Transverse colon (tissue), 4 donors: ENCODE measurements around the gene LDHAL6B.

Source experiments
- POLR2AphosphoS5 ChIP-seq, 3 donors: sonication (generic); formaldehyde crosslinking; IDR thresholded peaks; one replicate each; pipeline ENCODE4 v1.6.1; 2016; ENCODE audit warnings: antibody characterized with exemption in 3 of 3
- TF ChIP-seq, protein P1 (sequence below), 5 experiments: fragments of 200-600 bp in 3 of 5; fragments of 450-650 bp in 2 of 5; sonication (generic) in 3 of 5; IDR thresholded peaks; 1 replicate in 2 of 5; 2 replicates in 3 of 5; pipeline ENCODE4 v1.5.1; 2016 to 2017; ENCODE audit warnings: antibody characterized with exemption in 5 of 5, inconsistent platforms in 3 of 5, mild to moderate bottlenecking in 2 of 5, moderate library complexity in 1 of 5

DNA sequence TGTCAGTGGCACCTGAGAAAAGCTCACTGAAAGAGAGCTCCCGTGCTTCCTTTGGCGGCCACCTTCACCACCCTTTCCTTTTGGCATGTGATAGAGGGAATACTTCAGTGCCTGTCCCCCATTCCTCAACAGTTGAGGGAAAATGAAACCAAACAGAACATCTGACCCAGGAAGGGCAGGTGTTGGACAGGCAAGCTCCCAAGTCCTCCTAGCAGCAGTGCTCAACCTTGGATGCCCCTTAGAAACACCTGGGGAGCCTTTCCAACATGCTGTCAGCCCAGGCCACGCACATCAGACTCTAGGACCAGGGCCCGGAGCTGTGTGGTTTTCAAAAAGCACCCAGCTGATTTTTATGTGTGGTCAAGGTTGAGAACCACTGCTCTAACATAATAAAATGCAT lies 22.4 kb downstream of the LDHAL6B start:
- TF ChIP-seq, protein P1, sequence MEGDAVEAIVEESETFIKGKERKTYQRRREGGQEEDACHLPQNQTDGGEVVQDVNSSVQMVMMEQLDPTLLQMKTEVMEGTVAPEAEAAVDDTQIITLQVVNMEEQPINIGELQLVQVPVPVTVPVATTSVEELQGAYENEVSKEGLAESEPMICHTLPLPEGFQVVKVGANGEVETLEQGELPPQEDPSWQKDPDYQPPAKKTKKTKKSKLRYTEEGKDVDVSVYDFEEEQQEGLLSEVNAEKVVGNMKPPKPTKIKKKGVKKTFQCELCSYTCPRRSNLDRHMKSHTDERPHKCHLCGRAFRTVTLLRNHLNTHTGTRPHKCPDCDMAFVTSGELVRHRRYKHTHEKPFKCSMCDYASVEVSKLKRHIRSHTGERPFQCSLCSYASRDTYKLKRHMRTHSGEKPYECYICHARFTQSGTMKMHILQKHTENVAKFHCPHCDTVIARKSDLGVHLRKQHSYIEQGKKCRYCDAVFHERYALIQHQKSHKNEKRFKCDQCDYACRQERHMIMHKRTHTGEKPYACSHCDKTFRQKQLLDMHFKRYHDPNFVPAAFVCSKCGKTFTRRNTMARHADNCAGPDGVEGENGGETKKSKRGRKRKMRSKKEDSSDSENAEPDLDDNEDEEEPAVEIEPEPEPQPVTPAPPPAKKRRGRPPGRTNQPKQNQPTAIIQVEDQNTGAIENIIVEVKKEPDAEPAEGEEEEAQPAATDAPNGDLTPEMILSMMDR (IDR thresholded peaks at IDR 0.05): no peak
- TF ChIP-seq POLR2AphosphoS5 (IDR thresholded peaks at IDR 0.05): no peak
